B cell (primary cell): Measurements from ENCODE around the gene AGGF1. TPM values are rescaled to one million over a fixed set of nuclear protein-coding genes. Genes with fewer than 3 reads are reported as not detected.

Experiments
- ATAC-seq: fragments of 200-7000 bp; cut with Tn5 transposase; one replicate; pipeline ENCODE4 v1.10.0; 2021; ENCODE audit warnings: low read depth, mild to moderate bottlenecking, moderate number of reproducible peaks, moderate library complexity
- CTCF ChIA-PET: fragments of 350-600 bp; sonication (Branson Sonifier 250); formaldehyde crosslinking; loops from one replicate; lab custom pipeline; 2021; ENCODE audit warnings: antibody characterized with exemption, inconsistent platforms; lab: Charles Lee
- POLR2A ChIA-PET: fragments of 350-600 bp; sonication (Branson Sonifier 250); formaldehyde crosslinking; loops from one replicate; lab custom pipeline; 2021; ENCODE audit warnings: antibody characterized with exemption; lab: Charles Lee
- DNase-seq: peaks from one replicate; pipeline ENCODE4 v3.0.0; 2013
- H2AFZ ChIP-seq: 2 replicates; pipeline ENCODE4 v1.6.1; 2012; ENCODE audit warnings: mild to moderate bottlenecking, low read depth, low read length; ENCODE audit not compliant: insufficient read depth, poor library complexity, severe bottlenecking
- H3K27ac ChIP-seq, 2 donors: 1 replicate in 1 of 2; 2 replicates in 1 of 2; pipeline ENCODE4 v1.5.1; 2012 to 2013; ENCODE audit warnings: low read length in 2 of 2, mild to moderate bottlenecking in 2 of 2, moderate library complexity in 1 of 2
- H3K27me3 ChIP-seq, 4 experiments: fragments of 200-600 bp in 1 of 4; sonication (generic) in 1 of 4; replicated peaks in 1 of 4; 1 replicate in 2 of 4; 2 replicates in 2 of 4; pipeline versions ENCODE4 v1.6.1 to v1.7.0; 2013 to 2016; ENCODE audit warnings: low read length in 3 of 4, mild to moderate bottlenecking in 2 of 4, mixed read lengths in 1 of 4, moderate library complexity in 1 of 4; ENCODE audit not compliant: insufficient read depth in 4 of 4, control insufficient read depth in 3 of 4; ENCODE audit errors: control extremely low read depth in 1 of 4
- H3K36me3 ChIP-seq, 2 experiments: replicated peaks in 1 of 2; 1 replicate in 1 of 2; 2 replicates in 1 of 2; pipeline versions ENCODE4 v1.6.1 to v1.7.1; 2013; ENCODE audit warnings: low read length in 1 of 2; ENCODE audit not compliant: insufficient read depth in 2 of 2, control insufficient read depth in 1 of 2; ENCODE audit errors: control extremely low read depth in 1 of 2, extremely low read depth in 1 of 2
- H3K4me1 ChIP-seq, 2 donors: fragments of 200-600 bp in 1 of 2; sonication (generic) in 1 of 2; 1 replicate in 1 of 2; 2 replicates in 1 of 2; pipeline versions ENCODE4 v1.5.1 to v1.6.1; 2013 to 2017; ENCODE audit warnings: low read length in 2 of 2; ENCODE audit not compliant: control insufficient read depth in 2 of 2, insufficient read depth in 2 of 2
- H3K4me2 ChIP-seq: replicated peaks from 2 replicates; pipeline ENCODE3; 2012; ENCODE audit warnings: mild to moderate bottlenecking, low read depth, low read length; ENCODE audit not compliant: poor library complexity, severe bottlenecking
- H3K4me3 ChIP-seq, 5 experiments: fragments of 200-600 bp in 1 of 5; sonication (generic) in 1 of 5; 1 replicate in 3 of 5; 2 replicates in 2 of 5; pipeline versions ENCODE4 v1.5.1 to v1.7.0; 2011 to 2016; ENCODE audit warnings: low read length in 4 of 5, mild to moderate bottlenecking in 4 of 5, low read depth in 2 of 5, control low read depth in 1 of 5, moderate library complexity in 1 of 5; ENCODE audit not compliant: insufficient read depth in 1 of 5; ENCODE audit errors: control extremely low read depth in 1 of 5, extremely low read depth in 1 of 5
- H3K79me2 ChIP-seq: fragments of 200-600 bp; sonication (generic); one replicate; pipeline ENCODE4 v1.6.0; 2016; ENCODE audit warnings: low read length; ENCODE audit not compliant: control insufficient read depth, insufficient read depth
- H3K9ac ChIP-seq: fragments of 200-600 bp; sonication (generic); 2 replicates; pipeline ENCODE4 v1.6.1; 2017; ENCODE audit warnings: mild to moderate bottlenecking, low read length, moderate library complexity
- H3K9me3 ChIP-seq, 3 donors: one replicate each; pipeline versions ENCODE4 v1.6.1 to v1.7.1; 2013; ENCODE audit warnings: low read length in 2 of 3; ENCODE audit not compliant: control insufficient read depth in 2 of 3, insufficient read depth in 1 of 3; ENCODE audit errors: control extremely low read depth in 1 of 3
- H4K20me1 ChIP-seq: 2 replicates; pipeline ENCODE4 v1.6.0; 2012; ENCODE audit warnings: mild to moderate bottlenecking, low read length; ENCODE audit not compliant: insufficient read depth, control insufficient read depth, poor library complexity, severe bottlenecking
- H3K27ac Mint-ChIP-seq: one replicate; pipeline ENCODE4 v1.8.0; 2021; ENCODE audit warnings: mixed read lengths
- H3K27me3 Mint-ChIP-seq: one replicate; pipeline ENCODE4 v1.8.0; 2021; ENCODE audit warnings: mixed read lengths
- H3K4me1 Mint-ChIP-seq: one replicate; pipeline ENCODE4 v1.8.0; 2021; ENCODE audit warnings: mixed read lengths
- H3K4me3 Mint-ChIP-seq: one replicate; pipeline ENCODE4 v1.8.0; 2021; ENCODE audit warnings: mixed read lengths
- H3K9me3 Mint-ChIP-seq: one replicate; pipeline ENCODE4 v1.8.0; 2022; ENCODE audit warnings: mixed read lengths; ENCODE audit not compliant: insufficient read depth
- EZH2 ChIP-seq: IDR thresholded peaks from 2 replicates; pipeline ENCODE4 v1.6.1; 2012; ENCODE audit warnings: borderline replicate concordance, low read depth, mild to moderate bottlenecking, moderate library complexity, low read length; ENCODE audit not compliant: insufficient read depth, poor library complexity, severe bottlenecking
- WGBS: methylation state at CpG from one replicate; pipeline ENCODE4 v1.1.5; 2013; ENCODE audit warnings: missing lambda C conversion rate; ENCODE audit not compliant: insufficient coverage; 5-methylcytosine and 5-hydroxymethylcytosine counted together
- intact Hi-C: fragments of 100-400 bp; cut with micrococcal nuclease; formaldehyde crosslinking; loops from one replicate; pipeline ENCODE4 v1.10.0; 2022
- polyA plus RNA-seq: library from polyadenylated mRNA; depleted of rRNA; stranded (reverse); fragments of >200 nt; gene quantifications from 2 replicates; pipeline ENCODE4 v1.2.3, GENCODE V29; 2012
- total RNA-seq, 2 donors: library from RNA; stranded (reverse); fragments of 120-200 nt in 1 of 2; gene quantifications; 1 replicate in 1 of 2; 2 replicates in 1 of 2; pipeline versions ENCODE4 v1.2.3 to v1.2.4, GENCODE V29; 2013 to 2022
- TF ChIP-seq, protein P1 (sequence below): fragments of 200-600 bp; IDR thresholded peaks from one replicate; pipeline ENCODE4 v1.8.0; 2022; ENCODE audit warnings: antibody characterized with exemption, mild to moderate bottlenecking

The AGGF1 gene
- total and polyA plus RNA-seq, 2 donors (not counting 1 experiment from before 2014, with no cell fraction given) = 9.3 to 25.6 TPM

GRCh38 chr5:77010243-77010642 lies 20.0 kb upstream of the AGGF1 start:
- no peak for ATAC-seq
- no peaks in the 10 kb centered on the region for H3K36me3 ChIP-seq
- no peak overlapping the region for H3K4me3 Mint-ChIP-seq

GRCh38 chr5:77011498-77011897 lies 18.7 kb upstream of the AGGF1 start:
- intact Hi-C loops = no loop called here
- WGBS = 97% methylated on average over 5 of the region's 5 CpGs
- no peak overlapping the region for H3K27ac ChIP-seq
- DNase-seq = no peak
- no peak overlapping the region for H3K4me2 ChIP-seq
- TF ChIP-seq EZH2 = no peak
- TF ChIP-seq, protein P1, sequence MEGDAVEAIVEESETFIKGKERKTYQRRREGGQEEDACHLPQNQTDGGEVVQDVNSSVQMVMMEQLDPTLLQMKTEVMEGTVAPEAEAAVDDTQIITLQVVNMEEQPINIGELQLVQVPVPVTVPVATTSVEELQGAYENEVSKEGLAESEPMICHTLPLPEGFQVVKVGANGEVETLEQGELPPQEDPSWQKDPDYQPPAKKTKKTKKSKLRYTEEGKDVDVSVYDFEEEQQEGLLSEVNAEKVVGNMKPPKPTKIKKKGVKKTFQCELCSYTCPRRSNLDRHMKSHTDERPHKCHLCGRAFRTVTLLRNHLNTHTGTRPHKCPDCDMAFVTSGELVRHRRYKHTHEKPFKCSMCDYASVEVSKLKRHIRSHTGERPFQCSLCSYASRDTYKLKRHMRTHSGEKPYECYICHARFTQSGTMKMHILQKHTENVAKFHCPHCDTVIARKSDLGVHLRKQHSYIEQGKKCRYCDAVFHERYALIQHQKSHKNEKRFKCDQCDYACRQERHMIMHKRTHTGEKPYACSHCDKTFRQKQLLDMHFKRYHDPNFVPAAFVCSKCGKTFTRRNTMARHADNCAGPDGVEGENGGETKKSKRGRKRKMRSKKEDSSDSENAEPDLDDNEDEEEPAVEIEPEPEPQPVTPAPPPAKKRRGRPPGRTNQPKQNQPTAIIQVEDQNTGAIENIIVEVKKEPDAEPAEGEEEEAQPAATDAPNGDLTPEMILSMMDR = no peak
- H3K4me3 ChIP-seq = no peak overlapping the region
- POLR2A ChIA-PET = no interaction called here
- Mint-ChIP-seq H3K27me3 (peaks cover 13% of the 10 kb centered on the region), H3K4me3 (no peak overlapping the region), H3K4me1 (no peaks in the 10 kb centered on the region), H3K9me3 (no peaks in the 10 kb centered on the region), H3K27ac (no peak overlapping the region)
- no peaks in the 10 kb centered on the region for H3K4me1 ChIP-seq
- no peaks in the 10 kb centered on the region for H4K20me1 ChIP-seq
- peaks cover 0 to 10% (median 1%) of the 10 kb centered on the region in 4 experiments for H3K27me3 ChIP-seq
- no peaks in the 10 kb centered on the region for H3K9me3 ChIP-seq
- H3K79me2 ChIP-seq = no peaks in the 10 kb centered on the region
- CTCF ChIA-PET = no interaction called here
- H3K36me3 ChIP-seq = no peaks in the 10 kb centered on the region
- no peak overlapping the region for H2AFZ ChIP-seq
- no peak for ATAC-seq
- H3K9ac ChIP-seq = no peak overlapping the region

More at GRCh38 chr5:77010243-77010642, 20.0 kb upstream of the AGGF1 start:
- Histone ChIP-seq H3K9me3 (no peaks in the 10 kb centered on the region), H3K27ac (no peak overlapping the region), H3K4me3 (no peak overlapping the region), H3K9ac (no peak overlapping the region), H3K4me1 (no peaks in the 10 kb centered on the region), H3K79me2 (no peaks in the 10 kb centered on the region), H2AFZ (no peak overlapping the region), H3K4me2 (no peak overlapping the region), H4K20me1 (no peaks in the 10 kb centered on the region), H3K27me3 (peaks cover 0 to 10% (median 1%) of the 10 kb centered on the region in 4 experiments)
- Mint-ChIP-seq H3K27ac (no peak overlapping the region), H3K9me3 (no peaks in the 10 kb centered on the region), H3K4me1 (no peaks in the 10 kb centered on the region), H3K27me3 (peaks cover 15% of the 10 kb centered on the region)
- CTCF ChIA-PET = no interaction called here
- POLR2A ChIA-PET = no interaction called here
- TF ChIP-seq, protein P1 = no peak
- no peak for TF ChIP-seq EZH2
- intact Hi-C loops = no loop called here
- no CpG with 5 or more reads among the region's 5 CpGs for WGBS
- DNase-seq = no peak
